ENCODE results near the gene MITD1.
"Not testable (repeated sequence)": the region's sequence is repeated elsewhere in the genome, so short reads cannot be mapped to it uniquely, and the experiment has no call there.

MITD1 gene

DNA sequence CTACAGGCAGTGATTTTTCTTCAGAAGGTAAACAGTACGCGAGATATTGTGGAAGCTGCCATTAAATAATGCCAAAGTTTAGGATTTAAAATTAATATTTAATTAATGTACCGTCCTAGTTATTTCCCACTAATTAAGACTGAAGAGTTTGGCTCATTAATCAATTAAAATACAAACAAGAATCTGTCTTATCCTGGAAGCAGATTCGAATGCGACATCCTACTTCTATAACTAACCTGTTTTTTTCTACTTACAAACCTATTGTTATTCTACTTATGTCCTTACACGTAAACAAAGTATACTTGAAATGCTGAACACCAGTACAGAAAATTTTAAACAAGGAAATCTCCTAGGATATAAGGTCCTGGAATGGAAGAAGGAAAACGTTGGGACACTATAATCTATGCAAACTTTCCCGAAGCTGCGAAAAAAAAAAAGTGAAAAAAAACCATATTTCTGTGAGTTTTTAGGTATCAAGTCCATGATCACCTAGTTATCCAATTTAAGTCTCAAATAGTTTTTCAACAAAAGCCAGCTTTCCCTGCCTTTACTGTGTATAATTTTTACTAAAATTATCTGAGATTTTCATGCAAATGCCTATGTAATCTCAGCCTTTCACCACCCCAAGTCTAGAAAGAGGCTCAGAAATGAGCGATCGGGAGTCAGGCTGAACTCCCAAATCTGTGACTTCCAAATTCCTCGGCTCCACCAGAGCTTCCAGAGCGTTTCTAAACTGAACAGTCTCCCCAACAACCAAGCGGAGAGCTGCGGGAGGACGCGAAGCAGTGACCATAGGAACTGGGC, 40.6 kb downstream of the MITD1 start:
- no peaks in the 10 kb centered on the region for H3K36me3 Mint-ChIP-seq (ENCODE audit: low read depth)

DNA sequence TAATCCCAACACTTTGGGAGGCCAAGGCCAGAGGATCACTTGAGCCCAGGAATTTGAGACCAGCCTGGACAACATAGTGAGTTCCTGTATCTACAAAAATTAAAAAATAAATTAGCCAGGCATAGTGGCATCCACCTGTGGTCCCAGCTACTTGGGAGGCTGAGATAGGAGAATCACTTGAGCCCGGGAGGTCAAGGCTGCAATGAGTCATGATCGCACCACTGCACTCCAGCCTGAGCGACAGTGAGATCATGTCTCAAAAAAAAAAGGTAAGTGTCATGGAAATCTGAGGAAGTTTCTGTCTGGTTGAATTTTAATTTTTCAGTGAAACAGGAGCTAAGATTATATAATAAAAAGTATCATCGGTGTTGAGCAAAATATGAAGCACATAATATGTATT, 41.9 kb downstream of the MITD1 start:
- Mint-ChIP-seq H3K27me3 (ENCODE audit: low read depth) (peaks cover 42% of the 10 kb centered on the region), H3K4me1 (ENCODE audit: low read depth) (peaks cover 6% of the 10 kb centered on the region), H3K4me3 (peak overlapping the region; percentile 4), H3K36me3 (ENCODE audit: low read depth) (peaks cover 1% of the 10 kb centered on the region), H3K9me3 (peaks cover 3% of the 10 kb centered on the region), H3K27ac (no peak overlapping the region)

More for the DNA sequence above, 40.6 kb downstream of the MITD1 start:
- H3K9me3 Mint-ChIP-seq = no peaks in the 10 kb centered on the region
- H3K4me3 Mint-ChIP-seq = peak overlapping the region; percentile 98
- peaks cover 39% of the 10 kb centered on the region for H3K27me3 Mint-ChIP-seq (ENCODE audit: low read depth)
- peaks cover 8% of the 10 kb centered on the region for H3K4me1 Mint-ChIP-seq (ENCODE audit: low read depth)
- peak overlapping the region; percentile 52 for H3K27ac Mint-ChIP-seq

DNA sequence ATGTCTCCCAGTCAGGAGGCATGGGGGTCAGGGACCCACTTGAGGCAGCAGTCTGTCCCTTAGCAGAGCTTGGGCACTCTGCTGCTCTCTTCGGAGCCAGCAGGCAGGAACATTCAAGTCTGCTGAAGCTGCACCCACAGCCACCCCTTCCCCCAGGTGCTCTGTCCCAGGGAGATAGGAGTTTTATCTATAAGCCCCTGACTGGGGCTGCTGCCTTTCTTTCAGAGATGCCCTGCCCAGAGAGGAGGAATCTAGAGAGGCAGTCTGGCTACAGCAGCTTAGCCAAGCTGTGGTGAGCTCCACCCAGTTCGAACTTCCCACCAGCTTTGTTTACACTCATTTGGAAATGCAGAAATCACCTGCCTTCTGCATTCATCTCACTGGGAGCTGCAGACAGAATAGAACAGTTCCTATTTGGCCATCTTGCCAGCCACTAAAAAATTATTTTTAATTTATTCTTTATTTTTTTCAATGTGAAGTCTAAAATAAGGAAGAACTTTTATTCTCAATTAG, 45.8 kb downstream of the MITD1 start:
- not testable (repeated sequence) for H3K27ac Mint-ChIP-seq; H3K4me1 Mint-ChIP-seq (ENCODE audit: low read depth); H3K4me3 Mint-ChIP-seq; H3K36me3 Mint-ChIP-seq (ENCODE audit: low read depth)
- peaks cover 35% of the 10 kb centered on the region for H3K9me3 Mint-ChIP-seq
- peaks cover 31% of the 10 kb centered on the region for H3K27me3 Mint-ChIP-seq (ENCODE audit: low read depth)

DNA sequence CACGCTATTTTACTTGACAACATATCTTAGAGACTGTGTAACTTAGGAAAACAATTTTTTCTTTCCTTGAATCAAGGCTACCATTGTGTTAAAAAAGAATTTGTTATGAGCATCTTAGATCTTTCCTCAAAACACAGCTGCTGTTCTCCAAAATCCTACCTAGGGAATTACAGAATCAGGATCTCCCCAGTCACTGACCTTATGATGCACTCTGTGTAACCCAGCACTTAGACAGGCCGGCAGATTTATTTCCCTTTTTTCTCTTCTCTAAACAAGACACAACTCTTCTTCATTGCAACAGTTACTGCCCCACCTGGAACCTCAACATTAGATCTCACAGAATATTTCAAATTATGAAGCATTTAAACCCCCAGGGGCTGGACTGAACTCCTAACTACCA, 52.9 kb downstream of the MITD1 start:
- Mint-ChIP-seq H3K4me1 (ENCODE audit: low read depth) (no peaks in the 10 kb centered on the region), H3K9me3 (peaks cover 33% of the 10 kb centered on the region), H3K4me3 (no peak overlapping the region), H3K36me3 (ENCODE audit: low read depth) (peaks cover 6% of the 10 kb centered on the region), H3K27ac (no peak overlapping the region), H3K27me3 (ENCODE audit: low read depth) (peaks cover 5% of the 10 kb centered on the region)

Data from T-helper 1 cell treated with Interleukin-12 subunit alpha and Interleukin-12 subunit beta and Interleukin-4 antibody, amounts not matched to agents 30 μg/mL and 1 μg/mL, for 36 hours (primary cell).